NCI-H1105 (cell line): ENCODE measurements around the gene FOXO6.

Experiments
- DNase-seq: peaks from one replicate; lab custom pipeline; 2025; lab: John Stamatoyannopoulos, UW

FOXO6 gene

DNA sequence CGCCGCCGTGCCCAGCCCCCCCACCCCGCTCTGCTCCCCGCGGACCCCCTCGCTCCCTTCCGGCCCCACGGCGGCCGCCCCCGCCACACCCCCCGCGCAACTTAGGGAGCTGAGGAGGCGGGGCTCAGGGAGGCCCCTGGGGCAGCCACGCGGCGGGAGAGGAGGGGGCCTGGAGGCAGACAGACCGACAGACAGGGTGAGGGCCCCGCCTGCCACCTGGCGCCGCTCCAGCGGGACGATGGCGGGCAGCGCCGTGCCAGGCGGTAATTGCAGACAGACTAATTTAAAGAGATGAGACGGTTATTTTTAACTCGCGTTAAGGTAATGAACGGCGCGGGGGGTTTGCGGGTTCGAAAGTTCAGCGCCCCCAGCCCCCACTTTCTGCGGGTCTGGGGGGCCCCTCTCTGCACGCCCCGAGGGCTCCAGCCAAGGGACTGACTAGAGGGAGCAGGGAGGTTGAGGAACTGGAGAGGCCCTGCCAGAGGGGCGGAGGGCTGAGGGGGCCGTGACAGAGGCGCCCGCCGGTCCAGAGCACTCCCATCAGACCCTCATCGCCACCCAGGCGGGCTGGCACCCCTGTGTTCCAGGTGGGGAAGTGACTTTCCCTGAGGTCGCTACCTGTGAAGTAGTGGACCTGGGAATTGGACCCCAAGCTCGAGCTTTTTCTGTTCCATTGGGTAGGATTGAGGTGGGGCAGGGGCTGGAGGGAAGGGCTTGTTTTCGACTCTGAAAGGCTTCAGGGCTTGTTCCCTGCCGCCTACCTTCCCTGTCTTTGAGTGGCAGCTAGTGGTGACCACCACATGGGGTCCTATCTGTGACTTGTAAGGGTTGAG lies 5.4 kb downstream of the FOXO6 start:
- DNase-seq: peak; percentile 86

DNA sequence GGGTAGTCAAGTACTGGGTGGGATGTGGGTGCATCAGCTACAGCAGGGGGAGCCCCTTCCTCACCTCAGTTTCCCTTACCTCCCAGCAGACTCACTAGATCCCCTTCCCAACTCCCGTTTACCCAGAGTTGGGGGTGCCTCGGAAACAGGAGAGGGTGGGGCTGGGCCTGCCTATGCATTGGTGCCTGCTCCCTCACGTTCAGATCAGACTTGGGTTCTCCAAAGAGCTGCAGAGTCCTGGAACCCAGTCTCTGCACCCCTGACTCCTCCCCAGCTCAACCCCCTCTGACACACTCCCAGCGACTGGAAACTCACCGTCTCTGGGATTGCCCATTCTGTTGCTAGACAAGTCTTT lies 6.0 kb downstream of the FOXO6 start:
- no peak for DNase-seq

DNA sequence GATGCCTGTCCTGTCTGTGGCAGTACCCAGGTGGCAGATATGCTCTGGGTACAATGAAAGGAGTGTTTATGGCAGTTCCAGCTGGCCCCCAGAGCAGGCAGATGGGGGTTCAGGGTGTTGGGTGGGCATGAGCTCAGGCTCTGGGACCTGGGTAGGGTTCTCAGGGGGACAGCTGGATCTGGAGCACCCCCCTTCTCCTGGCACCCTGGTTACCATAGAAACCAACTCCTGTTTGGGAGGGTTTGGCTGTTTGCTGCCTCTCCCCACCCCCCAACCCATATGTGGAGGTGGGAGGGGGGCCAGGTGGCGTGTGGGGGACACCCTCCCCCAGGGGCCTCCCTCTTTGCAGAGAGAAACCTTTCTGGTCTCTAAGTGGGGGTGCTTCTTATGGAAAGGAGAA lies 7.1 kb downstream of the FOXO6 start:
- DNase-seq: peak; percentile 31

DNA sequence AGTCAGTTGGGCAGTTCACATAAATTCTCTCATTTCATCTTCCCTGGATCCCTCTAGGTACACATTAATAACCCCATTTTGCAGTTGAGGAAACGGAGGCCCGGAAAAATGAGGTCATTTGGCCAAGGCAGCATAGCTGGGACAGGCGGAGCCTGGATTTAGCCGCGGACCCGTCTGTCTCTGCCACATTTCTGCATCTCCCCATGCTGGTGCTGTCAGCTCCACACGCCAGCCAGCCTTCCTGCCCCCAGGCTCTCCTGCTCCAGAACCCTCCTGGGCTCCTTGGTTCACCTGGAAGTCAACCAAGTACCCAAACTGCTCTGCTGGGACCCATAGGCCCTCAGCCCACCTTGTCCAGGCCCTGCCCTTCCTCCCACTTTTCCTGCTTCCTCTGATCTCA lies 7.6 kb downstream of the FOXO6 start:
- no peak for DNase-seq

DNA sequence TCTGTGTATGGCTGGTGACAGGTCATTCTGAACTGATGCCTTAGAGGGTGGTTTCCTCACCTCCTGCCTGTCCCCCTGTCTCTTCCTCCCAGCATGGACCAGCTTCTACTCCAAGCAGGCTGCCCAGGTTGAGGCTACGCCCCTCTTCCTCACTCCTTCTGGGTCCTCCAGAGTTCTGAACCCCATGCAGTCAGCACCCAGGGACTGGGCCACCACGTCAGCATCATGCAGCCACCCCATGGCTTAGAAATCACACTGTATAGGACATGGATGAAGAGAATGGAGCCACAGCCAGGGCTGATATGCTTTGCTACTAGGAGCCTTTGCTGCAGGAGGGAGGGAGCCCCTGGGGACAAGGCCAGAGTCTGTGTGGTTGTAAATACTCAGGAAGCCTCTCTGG lies 8.3 kb downstream of the FOXO6 start:
- DNase-seq: no peak

DNA sequence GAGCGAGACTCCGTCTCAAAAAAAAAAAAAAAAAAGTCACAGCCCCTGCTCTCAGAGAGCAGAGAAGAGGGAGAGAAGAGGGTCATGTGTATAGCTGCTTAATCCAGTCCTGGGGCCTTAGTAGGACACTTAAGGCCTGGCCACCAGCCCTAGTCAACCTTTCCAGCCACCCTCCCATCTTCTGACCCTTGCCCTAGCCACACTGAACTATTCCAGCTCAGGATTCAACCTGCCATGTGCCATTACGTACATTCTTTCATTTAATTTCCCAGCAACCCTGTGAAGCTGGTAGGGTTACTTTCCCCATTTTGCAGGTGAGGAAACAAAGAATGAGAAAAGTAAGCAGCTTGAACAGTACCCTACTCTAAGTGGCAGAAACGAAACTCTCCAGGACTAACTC lies 9.0 kb downstream of the FOXO6 start:
- DNase-seq: no peak

DNA sequence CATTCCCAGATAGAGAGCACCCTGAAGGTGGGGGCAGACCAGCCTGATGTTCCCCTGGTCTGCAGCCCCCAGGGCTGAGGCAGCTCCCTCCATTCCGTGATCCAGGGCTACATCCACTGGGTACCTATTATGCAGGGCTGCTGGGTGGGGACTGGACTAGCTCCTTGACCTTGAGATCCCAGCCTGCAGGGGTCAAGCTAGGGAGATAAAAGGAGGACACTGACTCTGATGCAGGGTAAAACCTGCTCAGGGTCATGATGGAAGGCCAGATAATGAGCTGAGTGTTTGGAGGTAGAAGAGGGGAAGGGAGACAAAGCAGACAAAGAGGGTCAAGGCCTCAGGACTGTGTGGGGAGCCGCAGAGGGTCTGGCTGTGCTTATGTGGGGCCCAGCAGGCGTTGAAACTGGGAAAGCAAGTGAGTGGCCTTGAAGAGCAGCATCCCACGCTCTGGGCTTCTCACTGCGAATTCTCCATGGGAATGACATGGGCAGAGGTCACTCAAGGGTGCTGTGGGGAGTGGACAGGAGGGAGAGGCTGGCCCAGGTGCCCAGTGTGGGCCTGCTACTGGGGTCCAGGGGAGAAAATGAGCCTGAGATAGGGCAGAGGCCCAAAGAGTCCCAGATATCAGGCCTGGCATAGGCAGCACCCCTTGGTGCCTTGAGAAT lies 9.7 kb downstream of the FOXO6 start:
- no peak for DNase-seq

DNA sequence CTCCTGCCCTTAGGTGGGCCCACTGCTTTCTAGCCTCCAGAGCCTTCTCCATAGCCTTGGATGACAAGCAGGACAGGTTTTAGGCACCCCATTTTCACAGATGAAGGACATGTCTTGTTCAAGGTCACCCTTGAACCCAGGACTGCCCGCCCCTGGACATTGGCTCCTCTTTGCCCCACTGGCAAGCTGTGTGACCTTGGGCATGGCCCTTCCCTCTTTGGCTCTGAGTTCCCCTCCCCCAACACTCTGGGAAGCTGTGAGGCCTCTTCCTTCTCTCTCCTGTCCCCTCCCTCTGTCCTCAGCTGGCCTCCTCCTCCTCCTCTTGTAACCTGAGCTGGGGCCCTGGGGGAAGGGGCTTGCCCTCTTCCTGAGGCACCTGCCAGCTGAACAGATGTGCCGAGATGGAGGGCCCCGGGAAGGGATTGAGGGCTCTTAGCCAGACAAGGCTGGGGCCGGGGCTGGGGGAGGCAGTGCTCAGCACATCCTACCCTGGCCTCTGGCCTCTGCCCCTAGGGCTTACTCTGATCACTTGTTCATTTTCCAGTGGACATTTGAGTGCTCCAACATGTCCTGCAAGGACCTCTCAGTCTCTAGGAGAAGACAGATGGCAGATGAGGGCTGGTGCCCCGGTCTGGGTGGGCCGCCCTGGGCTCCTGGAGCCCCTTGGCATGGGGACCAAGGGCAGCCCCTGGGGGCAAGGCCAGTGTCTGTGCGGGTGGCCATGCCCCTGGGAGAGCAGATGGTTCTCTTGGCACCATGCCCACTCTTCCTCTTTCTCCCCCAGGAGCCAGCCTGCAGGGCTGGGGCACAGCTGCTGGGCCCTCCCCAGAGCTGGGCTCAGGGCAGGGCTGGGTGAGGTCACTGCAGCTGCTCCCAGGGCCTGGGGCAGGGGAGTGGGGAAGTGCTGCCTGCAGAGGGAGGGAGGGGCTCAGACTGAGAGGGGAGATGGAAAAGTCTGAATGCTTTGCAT lies 10.7 kb downstream of the FOXO6 start:
- peak; percentile 93 for DNase-seq

DNA sequence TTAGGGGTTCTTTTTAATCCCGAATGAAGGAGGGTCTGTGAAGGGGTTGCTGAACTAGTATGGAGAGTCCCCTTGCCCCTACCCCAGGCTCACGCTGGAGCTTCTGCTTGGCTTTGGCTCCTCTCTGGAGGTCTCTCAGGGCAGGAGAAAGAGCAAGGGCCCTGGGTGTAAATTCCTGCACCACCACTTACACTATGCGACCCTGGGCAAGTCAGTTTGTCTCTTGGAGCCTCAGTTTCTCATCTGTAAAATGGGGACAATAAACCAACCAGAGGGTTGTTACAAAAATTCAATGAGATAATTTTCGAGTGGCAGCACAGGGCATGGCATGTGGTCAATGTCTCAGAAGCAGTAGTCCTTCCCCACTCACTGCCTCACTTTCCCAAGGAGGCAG lies 11.4 kb downstream of the FOXO6 start:
- no peak for DNase-seq

DNA sequence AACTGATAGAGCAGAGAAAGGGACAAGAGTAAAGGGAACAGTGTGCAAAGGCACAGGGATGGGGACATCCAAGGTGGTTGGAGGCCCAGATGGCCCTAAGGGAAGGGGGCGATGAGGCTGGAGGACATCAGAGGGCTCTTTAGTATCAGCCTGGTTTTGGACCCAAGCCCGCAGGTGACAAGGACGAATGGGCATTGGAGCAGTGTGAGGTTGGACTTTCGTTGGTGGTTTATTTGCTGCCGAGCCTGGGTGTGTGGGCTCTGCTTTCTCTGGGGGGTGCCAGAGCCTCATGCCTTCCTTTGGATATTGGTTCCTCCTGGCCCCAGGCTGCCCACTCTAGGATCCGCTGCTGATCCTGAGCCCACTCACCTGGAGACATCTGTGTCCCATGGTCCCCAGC lies 12.1 kb downstream of the FOXO6 start:
- DNase-seq: no peak

DNA sequence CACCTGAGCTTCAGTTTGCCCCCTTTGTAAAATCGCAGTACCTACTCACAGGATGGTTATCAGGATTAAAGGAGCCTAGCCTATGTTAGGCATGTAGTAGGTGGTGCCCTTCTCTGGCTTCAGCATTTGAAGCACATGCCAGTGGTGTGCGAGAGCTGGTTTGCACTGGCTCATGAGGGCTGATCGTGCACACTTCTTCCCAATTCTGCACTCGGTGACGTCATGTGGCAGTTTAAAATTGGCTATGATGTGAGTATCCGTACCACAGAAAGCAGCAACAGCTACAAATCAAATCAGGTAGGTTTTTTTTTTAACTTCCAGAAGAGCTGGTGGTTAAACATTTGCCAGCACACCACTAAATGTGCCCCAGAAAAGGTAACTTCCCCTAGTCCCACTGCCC lies 13.5 kb downstream of the FOXO6 start:
- no peak for DNase-seq

DNA sequence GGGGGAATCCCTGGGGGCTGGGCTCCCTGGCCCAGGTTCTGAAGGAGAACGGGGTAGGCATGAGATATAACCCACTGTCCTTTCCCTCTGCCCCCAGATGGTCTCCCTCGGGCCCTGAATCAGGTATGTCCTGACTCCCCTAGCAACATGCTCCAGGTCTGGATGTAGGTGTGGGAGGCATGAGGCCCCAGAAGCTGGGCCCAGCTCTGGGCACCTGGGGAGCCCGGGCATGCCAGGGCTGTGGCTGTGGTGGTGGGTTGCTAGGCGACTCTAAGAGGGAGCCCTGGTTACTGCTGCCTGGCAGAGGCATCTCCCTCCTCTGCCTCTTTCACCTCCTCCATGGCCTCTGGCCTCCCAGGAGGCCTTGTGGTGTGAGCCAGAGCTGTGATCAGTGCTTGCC lies 16.2 kb downstream of the FOXO6 start:
- no peak for DNase-seq

DNA sequence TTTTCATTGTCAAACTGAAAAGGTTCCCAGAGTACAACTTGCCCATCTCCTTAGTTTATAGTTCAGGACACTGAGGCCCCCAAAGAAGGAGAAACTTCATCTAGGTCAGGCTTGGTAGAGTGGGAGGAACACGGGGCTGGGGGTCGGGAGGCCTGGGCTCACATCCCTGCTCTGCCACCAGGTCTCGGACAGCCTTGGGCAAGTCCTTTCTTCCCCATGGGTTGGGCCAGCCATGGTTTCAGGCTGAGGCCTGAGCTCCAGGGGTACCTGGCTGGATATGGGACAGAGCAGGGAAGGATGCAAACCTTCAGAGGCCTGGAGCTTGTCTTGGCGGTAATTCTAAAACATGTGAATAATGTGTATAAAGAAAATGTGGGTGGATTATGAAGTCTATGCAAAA lies 17.0 kb downstream of the FOXO6 start:
- DNase-seq: no peak

DNA sequence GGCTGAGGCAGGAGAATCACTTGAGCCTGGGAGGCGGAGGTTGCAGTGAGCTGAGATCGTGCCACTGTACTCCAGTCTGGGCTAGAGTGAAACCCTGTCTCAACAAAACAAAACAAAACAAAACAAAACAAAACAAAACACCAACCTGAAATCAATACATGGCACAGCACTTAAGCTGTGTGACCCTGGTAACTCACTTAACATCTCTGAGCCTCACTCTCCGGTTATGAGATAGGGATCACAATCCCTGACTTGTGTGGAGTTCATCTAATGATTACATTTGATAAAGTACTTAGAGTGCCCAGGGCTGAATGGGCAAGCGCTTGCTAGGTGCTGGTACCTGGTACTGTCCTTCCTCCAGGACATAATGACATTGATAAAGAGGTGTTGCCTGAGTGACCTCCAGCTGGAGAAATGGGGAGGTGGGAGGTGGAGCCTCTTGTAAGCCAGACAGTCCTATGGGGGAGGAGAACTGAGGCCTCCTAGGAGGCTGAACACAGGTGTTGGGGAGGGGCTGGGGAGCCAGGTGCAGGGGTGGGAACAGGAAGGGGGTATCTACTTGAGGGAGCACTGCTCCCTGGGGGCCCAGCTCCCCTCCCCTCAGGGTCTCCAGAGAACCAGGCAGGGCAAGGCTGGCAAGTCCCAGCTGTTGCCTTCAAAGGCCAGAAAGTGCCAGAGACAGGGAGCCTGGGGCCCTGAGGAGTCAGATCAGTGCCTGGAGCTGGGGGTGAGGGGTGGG lies 17.9 kb downstream of the FOXO6 start:
- peak; percentile 36 for DNase-seq

DNA sequence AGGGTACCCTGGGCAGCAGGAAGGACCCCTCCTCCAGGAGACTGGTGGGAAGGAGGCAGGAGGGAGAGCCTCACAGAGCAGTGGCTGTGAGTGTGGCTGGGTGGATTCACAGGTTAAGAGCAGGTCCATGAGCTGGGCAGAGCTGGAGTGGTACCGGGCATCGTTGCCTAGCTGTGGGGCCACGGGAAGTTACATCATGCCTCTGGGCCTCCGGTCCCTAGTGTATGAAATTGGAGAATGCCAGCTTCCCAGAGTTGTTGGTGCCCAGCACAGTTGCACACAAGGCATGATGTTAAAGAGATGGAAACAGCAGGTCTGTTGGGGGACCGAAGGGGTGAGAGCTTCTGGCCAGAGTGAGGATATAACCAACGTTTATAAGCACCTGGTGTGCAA lies 18.5 kb downstream of the FOXO6 start:
- no peak for DNase-seq

DNA sequence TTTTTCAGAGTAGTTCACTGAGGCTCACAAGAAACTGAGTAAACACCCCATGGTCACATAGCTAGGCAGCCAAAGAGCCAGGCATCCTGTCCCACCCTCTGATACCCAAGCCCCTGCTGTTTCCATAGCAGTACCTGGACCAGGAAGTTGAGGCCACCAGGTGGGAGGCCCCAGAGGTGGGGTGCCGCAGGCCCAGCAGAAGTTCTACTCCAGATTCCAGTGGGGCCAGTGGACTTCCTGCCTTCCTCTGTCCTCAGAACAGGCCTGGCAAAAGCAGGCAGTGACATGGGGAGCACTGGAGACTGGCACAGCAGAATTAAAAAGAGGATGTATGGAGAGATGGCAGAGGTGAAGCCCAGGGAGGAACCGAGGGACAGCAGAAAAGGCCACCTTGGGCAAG lies 19.0 kb downstream of the FOXO6 start:
- DNase-seq: no peak

DNA sequence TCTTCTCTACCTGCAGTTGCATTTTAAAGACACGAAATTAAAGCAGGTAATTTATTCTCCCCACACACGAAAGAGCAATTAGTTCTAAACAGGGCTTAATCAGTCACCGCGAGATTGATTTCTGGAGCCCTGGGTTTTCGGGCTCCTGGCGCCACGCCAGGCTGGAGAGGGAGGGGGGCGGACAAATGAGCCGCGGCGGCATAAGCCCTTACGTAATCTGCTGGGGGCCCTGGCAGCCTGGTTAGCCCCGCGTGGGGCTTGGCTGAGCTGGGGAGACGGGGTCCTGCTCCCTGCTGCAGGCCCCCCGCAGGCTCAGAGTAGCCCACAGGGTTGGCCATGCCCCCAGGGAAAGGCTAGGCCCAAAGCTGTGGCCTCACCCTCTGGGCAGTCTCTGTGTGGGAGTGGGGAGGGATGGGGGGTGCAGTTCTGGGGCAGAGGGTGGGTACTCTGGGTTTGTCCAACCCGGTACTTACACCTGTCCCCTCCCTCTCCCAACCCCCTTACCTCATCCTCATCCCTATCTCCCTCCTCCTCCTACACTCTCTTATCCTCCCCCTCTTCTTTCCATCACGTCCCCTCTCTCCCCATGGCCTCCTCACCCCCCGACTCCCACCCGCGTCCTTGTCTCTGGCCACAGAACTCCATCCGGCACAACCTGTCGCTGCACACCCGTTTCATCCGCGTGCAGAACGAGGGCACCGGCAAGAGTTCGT lies 19.9 kb downstream of the FOXO6 start:
- peak; percentile 96 for DNase-seq

DNA sequence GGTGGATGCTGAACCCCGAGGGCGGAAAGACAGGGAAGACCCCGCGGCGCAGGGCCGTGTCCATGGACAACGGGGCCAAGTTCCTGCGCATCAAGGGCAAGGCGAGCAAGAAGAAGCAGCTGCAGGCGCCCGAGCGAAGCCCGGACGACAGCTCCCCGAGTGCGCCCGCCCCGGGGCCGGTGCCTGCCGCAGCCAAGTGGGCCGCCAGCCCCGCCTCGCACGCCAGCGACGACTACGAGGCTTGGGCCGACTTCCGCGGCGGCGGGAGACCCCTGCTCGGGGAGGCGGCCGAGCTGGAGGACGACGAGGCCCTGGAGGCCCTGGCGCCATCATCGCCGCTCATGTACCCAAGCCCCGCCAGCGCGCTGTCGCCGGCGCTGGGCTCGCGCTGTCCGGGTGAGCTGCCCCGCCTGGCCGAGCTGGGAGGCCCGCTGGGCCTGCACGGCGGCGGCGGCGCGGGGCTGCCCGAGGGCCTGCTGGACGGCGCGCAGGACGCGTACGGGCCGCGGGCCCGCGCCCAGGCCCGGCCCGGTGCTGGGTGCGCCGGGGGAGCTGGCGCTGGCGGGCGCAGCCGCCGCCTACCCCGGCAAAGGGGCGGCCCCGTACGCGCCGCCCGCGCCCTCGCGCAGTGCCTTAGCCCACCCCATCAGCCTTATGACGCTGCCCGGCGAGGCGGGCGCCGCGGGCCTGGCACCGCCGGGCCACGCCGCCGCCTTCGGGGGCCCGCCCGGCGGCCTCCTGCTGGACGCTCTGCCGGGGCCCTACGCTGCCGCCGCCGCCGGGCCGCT lies 20.7 kb downstream of the FOXO6 start:
- DNase-seq: peak; percentile 57

DNA sequence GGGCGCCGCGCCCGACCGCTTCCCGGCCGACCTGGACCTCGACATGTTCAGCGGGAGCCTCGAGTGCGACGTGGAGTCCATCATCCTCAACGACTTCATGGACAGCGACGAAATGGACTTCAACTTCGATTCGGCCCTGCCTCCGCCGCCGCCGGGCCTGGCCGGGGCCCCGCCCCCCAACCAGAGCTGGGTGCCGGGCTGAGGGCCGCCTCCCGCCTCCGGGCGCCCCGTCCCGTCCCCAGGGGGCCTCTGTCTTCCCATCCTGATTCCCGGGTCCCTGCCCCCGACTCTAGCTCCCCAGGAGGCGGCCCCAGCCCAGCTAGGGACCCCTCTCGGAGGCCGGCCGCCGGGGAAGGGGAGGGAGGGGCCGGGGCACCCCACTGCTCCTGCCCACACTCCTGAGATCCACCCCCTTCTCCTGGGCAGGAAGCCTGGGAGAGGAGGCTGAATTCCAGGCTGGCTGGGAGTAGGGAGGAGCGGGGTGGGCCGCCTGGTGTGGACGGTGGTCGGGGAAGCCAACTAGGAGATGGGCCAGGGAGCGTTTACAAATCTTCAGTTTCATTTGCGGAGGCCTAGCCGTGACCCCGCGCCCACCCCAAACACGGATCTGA lies 21.4 kb downstream of the FOXO6 start:
- no peak for DNase-seq
